CD4-positive, alpha-beta T cell treated with Interleukin-17A for 4 hours (primary cell): Measurements from ENCODE around the gene SBSN.

Source experiments
- DNase-seq: peaks from one replicate; pipeline ENCODE4 v3.0.0-alpha.2; 2020; ENCODE audit warnings: mixed read lengths

SBSN gene, protein sequence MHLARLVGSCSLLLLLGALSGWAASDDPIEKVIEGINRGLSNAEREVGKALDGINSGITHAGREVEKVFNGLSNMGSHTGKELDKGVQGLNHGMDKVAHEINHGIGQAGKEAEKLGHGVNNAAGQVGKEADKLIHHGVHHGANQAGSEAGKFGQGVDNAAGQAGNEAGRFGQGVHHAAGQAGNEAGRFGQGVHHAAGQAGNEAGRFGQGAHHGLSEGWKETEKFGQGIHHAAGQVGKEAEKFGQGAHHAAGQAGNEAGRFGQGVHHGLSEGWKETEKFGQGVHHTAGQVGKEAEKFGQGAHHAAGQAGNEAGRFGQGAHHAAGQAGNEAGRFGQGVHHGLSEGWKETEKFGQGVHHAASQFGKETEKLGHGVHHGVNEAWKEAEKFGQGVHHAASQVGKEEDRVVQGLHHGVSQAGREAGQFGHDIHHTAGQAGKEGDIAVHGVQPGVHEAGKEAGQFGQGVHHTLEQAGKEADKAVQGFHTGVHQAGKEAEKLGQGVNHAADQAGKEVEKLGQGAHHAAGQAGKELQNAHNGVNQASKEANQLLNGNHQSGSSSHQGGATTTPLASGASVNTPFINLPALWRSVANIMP

DNA sequence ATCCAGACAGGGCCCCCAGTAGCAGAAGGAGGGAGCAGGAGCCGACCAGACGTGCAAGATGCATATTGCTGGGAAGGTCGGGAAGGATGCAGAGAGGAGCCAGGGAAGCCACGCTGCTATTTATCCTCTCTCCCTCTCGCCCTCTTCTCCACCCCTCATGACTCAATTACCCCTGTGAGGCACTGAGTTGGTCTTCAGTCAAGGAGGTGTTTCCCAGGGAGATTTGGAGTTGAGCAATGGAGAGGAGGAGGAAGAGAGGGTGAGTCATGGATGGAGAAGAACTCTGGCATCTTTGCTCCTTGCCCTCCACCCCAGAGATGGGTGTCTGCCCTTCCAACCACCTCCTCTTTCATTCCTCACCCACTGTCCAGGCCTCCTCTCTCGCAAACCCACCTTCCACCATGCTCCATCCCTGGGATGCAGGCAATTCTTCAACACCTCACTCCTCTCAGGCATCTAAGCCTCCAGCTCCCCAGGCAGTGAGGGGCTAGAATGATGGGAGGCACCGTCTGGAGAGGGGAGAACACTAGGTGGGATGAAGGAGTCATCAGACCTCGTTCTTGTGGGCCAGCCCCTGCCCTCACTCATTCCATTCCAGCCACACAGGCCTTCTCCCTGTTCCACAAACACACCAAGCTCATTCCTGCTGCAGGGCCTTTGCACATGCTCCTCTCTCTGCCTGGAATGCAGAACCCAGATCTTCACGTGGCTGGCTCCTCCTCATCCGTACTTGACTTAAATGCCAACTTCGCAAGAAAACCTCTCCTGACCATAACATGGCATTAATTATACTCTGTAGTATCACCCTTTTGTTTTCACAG, at the start of gene SBSN:
TSS of gene SBSN (minus strand) at position 94 of the 821 bp plus-strand sequence. CDS start at position 64, 30 bp downstream.
- no peak for DNase-seq

DNA sequence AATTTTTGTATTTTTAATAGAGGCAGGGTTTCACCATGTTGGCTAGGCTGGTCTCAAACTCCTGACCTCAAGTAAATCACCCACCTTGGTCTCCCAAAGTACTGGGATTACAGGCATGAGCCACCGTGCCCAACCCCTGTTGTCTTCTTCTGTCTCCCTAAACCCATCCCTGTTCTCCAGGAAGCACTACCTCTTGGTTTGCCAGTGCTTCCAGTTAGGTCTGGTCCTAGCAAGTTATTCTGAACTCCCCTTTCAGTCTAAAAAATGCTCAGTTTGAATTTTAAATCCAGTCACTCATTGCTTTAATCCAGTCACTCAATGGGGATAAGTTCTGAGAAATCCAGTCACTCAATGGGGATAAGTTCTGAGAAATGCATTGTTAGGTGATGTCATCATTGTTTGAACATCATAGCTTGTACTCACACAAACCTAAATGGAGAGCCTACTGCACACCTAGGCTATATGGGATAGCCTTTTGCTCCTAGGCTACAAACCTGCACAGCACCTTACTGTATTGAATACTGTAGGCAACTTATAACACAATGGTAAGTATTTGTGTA, 43.4 kb upstream of the SBSN start:
- no peak for DNase-seq

DNA sequence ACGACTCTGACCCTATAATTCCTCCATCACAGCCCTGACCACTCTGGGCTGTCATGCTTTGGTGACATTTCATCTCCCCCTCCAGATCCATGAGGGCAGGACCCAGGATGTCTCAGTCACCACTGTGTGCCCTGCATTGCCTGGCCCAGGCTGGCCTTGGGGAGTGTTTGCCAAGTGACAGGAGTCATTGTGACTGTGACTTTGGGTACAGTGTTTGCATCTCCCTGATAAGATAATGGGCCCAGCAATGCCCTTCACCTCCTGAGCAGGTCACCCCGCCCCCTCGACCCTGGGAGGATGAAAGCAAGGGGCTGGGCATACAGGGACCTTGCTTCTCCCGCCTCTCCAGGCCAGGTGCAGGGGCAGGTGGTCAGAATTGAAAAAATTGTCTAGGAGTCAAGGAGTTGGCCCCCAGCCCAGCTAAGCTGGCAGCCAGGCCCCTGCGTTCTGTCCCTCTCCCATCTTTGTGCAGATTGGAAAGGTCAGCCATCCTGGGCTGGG, 41.2 kb upstream of the SBSN start:
- DNase-seq, result no peak

DNA sequence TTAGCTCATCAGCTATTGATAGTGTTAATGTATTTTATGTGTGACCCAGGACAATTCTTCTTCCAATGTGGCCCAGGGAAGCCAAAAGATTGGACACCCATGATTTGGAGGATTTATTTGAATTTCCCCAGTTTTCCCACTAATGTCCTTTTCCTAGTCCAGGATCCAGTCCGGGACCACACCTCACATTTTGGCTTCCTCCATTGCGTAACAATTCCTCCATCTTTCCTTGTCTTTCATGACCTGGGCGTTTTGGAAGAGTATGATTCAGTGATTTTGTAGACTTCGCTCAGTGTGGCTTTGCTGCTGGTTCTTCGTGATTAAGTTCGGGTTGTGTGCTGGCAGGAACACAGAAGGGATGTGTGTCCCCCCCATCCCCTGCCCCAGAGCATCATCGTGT, 38.6 kb upstream of the SBSN start:
- DNase-seq, result no peak

DNA sequence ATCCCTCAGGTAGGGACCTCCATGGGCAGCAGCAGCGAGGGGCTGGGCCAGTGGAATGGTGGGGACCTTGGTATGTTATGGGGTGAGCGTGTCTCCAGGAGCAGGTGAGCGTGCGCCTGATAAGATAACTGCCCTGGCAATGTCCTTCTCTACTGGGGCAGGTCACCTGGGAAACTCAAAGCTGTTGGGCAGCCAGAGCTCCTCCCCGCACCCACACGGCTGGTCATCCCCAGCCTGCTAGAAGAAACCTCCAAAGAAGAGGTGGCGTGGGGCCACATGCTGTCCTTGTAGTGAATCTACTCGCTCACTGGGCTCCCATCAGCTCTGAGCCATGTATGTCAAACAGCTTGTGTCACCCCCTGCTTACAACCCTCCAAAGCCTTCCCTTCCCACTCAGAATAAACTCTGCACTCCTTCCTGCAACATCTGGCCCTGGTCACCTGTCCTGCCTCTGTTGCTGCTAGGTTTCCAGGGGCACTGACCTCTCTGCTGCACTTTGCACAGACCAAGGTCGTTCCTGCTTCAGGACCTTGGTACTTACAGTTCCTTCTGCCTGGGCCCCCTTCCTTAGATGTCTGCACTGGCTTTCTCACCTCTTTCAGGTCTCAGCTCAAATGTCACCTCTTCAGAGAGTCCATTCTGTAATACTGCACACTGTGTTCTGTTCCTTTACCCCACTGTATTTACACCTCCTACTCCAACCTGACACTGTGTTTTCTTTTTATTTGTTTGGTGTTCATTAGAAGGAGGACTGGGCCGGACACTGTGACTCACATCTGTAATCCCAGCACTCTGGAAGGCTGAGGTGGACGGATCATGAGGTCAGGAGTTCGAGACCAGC, 37.1 kb upstream of the SBSN start:
- no peak for DNase-seq

DNA sequence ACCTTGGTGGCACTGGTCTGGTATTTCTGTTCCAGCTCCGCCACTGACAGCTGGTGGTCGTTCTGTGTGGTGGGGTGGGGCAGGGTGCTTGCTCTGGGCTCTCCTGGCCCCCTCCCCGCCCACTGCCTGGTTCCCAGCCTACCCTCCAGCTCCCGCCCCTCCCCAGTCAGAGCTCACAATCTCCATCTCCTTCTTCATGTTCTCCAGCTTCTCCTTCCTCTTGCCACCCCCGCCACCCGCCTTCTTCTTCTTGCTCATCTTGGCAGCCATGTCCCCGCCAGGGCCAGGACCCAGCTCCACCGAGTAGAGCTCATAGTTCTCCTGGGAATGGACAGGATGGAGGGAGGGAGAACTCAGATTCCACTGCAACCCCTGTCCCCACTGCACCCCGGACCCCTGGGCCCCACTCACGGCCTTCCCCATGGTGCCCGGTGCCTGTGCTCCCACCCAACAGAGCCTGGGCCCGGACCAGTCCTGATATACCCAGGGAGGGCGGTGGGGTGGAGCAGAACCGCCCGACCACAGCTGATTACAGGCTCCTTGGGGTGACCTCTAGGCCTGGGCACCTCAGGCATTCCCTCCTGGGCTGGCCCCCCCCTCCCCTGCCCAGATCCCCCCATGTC, 35.2 kb upstream of the SBSN start, which contains the start of gene ATP4A:
TSS of gene ATP4A (minus strand) at position 452 of the 623 bp plus-strand sequence. CDS start at position 423, 29 bp downstream.
- no peak for DNase-seq

DNA sequence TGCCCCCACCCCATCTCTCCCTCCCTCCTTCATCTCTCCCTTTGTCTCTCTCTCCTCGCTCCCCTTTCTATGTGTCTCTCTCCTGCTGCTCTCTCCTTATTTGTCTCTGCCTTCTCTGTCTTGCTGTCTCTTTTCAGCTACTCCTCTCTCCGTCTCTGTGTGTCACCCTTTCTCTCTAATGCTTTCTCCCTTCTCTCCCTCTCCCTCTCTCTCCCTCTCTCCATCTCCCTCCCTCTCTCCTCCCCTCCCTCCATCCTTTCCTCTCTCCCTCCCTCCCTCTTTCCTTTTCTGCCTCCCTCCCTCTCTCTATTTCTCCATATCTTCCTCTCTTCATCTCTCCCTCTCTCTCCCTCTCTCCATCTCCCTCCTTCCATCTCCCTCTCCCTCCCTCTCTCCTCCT, 34.7 kb upstream of the SBSN start:
- no peak for DNase-seq

DNA sequence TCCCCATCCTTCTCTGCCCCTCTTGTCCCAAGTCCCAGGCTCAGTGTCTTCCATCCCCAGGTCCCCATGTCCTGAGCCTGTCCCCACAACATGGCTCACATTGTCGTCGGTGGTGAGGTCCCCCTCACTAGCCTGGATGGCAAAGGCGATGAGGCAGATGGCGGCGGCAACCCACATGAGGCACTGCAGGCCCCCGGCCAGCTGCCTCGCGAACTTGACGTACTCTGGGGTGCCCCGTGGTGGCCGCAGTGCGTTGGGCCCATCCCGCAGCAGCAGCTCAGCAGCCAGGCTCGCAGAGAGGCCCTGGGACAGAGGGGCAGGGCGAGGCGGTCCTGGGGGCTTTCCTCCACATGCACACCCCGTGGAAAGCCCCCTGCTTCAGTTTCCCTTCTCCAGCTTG, 34.2 kb upstream of the SBSN start:
- no peak for DNase-seq

DNA sequence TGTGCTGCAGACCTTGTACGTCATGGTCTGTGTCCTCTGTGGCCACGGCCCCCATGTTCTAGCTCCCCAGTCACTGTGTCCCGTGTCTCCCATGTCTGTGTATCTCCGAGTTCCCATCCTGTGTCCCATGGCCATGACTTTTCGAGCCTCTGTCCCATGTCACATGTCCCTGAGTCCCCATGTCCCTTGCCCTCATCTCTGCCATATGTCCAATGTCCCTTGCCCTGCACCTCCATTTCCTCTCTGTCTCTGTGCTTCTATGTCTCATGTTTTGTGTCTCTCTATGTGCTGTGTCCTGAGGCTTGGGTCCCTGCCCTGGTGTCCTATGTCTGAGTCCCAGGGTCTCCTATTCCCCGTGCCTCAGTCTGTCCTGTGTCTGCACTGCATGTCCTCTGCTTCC, 33.3 kb upstream of the SBSN start:
- no peak for DNase-seq

DNA sequence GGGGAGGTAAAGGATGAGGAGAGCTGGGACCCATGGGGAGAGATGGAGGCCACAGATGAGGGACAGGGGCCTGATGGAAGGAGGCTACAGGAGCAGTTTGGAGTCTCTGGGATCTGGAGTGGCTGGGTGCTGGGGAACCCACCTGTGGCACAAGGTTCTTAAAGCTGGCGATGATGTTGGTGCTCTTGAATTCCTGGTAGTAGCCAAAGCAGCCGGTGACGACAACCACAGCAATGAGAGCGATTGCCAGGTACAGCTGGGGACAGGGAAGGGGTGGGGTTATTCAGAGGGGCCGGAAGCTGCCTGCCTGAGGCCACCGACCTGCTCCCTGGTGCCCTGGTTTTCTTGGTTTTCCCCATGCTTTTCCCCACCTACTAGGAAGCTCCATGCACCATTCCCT, 32.6 kb upstream of the SBSN start:
- DNase-seq, result no peak

DNA sequence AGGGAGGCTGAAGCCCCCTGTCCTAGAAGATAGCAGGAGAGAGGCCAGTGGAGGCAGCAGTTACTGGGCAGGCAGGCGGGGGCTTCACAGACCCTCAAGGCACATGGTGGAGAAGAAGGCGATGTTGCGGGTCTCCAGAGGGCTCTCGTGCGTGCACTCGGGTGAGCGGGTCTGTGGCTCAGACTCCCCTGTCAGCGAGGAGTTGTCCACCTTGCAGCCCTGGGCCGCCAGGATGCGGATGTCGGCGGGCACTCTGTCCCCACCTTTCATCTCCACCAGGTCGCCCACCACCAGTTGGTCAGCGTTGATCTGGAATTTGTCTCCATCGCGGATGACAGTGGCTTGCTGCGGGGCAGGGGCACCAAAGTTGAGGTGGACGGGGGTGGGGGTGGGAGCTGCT, 32.2 kb upstream of the SBSN start:
- no peak for DNase-seq

DNA sequence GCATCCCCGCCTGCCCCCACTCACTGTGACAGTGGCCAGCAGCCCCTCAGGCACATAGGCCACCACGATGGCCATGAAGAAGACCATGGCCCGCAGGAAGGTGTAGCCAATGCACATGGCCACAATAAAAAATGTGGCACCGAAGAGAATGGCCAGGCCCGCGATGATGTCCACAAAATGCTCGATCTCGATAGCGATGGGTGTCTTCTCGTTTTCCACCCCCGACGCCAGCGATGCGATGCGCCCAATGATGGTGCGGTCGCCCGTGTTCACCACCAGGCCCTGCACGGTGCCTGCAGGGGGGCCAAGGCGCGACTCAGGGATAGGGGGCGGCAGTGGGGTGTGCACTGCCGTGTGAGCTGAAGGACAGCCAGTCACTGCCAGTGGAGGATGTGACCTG, 31.7 kb upstream of the SBSN start:
- DNase-seq, result no peak

DNA sequence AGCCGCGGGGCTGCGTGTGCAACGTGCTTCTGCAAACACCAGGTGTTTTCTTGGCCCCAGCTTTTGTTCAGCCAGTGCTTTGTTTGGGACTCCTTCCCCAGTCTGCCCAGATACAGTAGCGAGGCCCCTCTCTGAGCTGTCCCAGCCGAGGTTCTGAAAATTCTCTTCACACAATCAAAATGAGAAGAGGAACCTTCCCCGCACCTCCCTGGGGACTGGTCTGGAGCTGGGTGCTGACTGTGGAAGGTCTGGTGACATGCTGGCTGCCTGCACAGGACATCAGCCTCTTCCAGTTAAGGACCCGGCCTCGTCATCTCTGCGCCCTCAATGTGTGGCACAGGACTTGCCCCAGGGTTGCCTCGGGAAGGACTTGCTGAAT, 31.2 kb upstream of the SBSN start:
- no peak for DNase-seq

DNA sequence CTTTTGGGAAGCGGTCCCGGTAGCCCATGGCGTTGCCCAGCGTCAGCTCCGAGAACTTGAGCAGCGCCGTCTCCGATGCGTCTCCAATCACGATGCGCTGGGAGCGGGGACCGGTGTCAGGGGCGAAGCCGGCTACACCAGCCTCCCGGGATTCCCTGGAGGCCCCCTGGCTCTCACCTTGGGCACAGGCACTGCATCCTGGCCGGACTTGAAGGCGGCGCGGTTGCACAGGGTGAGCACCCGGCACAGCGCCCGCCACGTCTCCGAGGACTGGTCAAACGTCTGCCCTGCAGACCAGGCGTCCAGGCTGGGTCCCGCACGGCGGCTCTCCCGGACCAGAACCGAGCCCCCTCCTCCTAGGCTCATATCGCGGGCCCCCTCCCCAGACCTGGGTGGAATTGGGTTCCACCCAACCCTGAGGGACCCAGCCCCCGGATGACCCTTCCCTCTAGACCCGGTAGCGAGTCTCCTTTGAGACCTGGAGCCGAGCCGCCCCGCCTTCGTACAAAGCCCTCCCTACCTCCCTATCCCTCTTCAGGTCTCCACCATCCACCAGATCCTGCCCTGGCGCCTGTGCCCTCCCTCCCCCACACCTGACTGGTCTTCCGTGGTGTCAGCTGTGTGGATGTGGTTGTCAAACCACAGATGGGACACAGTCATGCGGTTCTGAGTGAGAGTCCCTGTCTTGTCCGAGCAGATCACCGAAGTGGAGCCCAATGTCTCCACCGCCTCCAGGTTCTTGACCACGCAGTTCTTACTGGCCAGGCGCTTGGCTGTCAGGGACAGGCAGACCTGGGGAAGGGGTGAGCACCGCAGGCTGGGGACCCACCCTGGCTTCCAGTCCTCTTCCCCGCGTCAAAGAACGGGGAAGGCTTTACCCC, 30.5 kb upstream of the SBSN start:
- DNase-seq, result no peak

DNA sequence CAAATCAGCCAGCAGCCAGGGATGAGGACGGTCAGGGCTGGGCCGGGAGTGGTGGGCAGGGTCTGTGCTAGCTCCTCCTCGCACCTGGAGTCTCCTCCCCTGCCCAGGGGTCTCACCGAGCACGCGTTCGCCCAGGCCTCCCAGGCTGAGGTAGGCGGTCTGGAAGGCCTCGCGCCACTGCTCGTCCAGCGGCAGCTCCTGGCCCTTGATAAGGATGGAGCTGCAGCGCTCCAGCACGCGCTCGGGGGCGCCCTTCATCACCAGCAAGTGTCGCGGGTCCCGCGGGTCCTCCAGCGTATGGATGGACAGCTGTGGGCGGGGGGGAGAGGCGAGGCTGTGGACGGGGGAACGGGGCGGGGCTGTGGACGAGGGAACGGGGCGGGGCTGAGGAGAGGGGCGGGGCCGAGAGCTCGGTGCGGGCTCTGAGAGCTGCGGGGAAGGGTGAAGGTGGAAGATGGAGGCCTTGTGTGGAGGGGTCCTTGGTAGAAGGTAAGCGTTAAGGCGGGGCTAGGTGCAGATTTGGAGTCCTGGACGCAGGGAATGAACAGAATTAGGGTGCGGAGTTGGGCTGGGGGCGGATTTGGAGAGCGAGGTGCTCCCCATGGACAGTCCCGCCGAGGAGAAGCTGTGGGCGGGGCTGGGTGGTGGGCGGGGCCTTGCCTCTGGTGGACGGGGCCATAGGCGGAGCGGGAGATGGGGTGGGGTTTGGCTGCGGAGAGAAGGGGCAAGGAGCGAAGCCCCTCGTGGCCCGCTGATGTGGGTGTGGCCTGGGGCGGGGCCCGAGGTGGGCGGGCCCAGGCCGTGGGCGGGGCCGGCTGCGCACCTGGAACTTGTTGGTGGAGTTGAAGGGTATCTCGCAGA, 29.7 kb upstream of the SBSN start:
- DNase-seq, result peak; percentile 75

DNA sequence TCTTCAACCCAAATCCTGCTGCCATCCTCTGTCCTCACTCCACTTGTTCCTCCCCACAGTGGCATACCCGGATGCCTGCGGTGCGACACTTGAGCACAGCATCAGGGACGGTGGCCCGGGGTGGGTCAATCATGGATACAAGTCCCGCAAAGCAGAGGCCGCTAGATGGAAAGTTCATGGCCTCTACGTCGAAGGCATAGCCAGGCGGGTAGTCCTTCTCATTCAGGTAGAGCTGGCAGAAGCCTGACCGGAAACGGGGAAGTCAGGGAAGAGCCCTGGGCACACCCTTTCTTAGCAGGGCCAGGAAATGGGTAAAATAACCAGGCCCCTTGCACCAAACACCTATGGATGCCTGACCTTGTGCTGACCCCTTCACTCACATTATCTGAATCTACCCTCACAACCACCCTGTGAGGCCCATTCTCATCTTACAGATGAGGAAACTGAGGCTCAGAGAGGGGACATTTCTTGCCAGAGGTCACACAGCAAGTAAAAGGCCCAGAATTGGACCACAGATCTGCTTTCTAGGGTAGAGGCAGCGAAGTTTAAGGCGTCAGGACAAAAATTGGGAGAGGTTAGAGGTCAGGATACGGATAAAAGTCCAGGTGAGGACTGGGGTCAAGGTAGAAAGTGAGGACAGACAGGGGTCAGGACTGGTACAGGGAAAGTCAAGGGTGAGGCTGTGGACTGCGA, 28.9 kb upstream of the SBSN start:
- DNase-seq, result no peak

DNA sequence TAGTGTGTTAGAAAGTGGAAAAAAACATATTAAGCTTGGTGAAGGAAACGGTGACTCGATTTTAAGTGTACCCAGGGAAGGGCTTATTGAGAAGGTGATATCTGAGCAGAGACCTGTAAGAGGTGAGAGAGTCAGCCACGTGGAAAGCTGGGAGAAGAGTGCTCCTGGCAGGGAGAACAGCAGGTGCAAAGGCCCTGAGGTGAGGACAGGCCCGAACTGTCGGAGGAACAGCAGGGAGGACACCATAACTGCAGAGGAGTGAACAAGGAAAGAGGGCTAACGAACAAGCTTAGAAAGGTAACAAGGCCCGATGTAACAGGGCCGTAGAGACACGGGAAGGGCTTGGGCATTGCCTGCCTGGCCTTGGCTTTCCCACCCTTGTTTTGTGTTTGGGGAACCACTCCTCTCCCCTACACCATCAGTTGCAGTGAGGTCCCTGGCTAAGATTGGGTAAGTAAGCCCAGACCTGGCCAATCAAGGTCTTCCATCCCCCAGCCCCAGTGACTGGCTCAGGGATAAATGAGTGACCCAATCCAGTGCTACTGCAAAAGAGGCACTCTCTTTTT, 28.0 kb upstream of the SBSN start:
- no peak for DNase-seq

DNA sequence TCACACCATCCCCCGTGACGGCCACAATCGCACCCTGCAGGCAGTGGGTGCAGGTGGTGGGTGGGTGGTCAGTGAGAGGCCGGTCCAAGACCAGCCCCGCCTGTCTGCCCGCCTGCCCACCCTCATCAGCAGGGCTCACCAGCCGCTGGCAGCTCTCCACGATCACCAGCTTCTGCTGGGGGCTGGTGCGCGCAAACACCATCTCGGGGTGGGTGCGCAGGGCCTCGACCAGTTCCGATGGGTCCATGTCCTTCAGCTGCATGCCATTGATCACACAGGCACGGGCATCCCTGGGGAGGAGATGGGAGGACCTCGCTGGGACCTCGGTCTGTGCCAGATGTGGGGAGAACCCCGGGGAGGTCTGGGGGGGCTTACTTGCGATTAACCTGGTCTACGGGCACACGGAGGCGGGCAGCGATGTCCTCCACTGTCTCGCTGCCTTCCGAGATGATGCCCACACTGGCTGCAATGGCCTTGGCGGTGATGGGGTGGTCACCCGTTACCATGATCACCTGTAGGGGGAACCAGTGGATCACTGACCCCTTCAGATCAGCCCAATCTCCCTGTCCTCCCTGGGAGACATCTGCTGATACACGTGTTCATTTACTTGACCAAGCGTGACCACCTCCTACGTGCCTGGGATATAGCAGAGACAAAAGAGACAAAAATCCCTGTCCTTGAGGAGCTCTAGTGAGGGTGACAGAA, 27.3 kb upstream of the SBSN start:
- DNase-seq, result no peak
